ENCODE results near the gene SPTBN5. TPM values are rescaled to one million over a fixed set of nuclear protein-coding genes. Genes with fewer than 3 reads are reported as not detected.

SPTBN5 gene
- total RNA-seq, 1 donor from 2014 or later: 1.9 TPM

- intact Hi-C loops (cut with DNase I): loop anchor here (5.0 kb wide), 1 partner anchor 37 kb away; the partner anchor contains the start of gene MAPKBP1
- DNase-seq (no peak), ATAC-seq (no peak)
Observed at GRCh38 chr15:41809526-41810220, 84.2 kb downstream of the SPTBN5 start.

GRCh38 chr15:41809121-41809520 is 84.7 kb downstream of the SPTBN5 start:
- Histone ChIP-seq H3K36me3 (peaks cover 19% of the 10 kb centered on the region), H3K9me3 (no peaks in the 10 kb centered on the region), H3K4me3 (no peak overlapping the region), H3K27me3 (no peaks in the 10 kb centered on the region), H3K27ac (no peak overlapping the region), H3K4me1 (no peaks in the 10 kb centered on the region)
- intact Hi-C loops (cut with DNase I): no loop called here
- TF ChIP-seq CTCF (IDR thresholded peaks at IDR 0.05): no peak
- ATAC-seq: no peak
- DNase-seq: no peak

More at GRCh38 chr15:41809526-41810220, 84.2 kb downstream of the SPTBN5 start:
- H3K27ac ChIP-seq: no peak overlapping the region
- no peaks in the 10 kb centered on the region for H3K4me1 ChIP-seq
- H3K27me3 ChIP-seq: no peaks in the 10 kb centered on the region
- peaks cover 24% of the 10 kb centered on the region for H3K36me3 ChIP-seq
- no peak for TF ChIP-seq CTCF (IDR thresholded peaks at IDR 0.05)
- H3K9me3 ChIP-seq: no peaks in the 10 kb centered on the region
- H3K4me3 ChIP-seq: no peak overlapping the region

DNA sequence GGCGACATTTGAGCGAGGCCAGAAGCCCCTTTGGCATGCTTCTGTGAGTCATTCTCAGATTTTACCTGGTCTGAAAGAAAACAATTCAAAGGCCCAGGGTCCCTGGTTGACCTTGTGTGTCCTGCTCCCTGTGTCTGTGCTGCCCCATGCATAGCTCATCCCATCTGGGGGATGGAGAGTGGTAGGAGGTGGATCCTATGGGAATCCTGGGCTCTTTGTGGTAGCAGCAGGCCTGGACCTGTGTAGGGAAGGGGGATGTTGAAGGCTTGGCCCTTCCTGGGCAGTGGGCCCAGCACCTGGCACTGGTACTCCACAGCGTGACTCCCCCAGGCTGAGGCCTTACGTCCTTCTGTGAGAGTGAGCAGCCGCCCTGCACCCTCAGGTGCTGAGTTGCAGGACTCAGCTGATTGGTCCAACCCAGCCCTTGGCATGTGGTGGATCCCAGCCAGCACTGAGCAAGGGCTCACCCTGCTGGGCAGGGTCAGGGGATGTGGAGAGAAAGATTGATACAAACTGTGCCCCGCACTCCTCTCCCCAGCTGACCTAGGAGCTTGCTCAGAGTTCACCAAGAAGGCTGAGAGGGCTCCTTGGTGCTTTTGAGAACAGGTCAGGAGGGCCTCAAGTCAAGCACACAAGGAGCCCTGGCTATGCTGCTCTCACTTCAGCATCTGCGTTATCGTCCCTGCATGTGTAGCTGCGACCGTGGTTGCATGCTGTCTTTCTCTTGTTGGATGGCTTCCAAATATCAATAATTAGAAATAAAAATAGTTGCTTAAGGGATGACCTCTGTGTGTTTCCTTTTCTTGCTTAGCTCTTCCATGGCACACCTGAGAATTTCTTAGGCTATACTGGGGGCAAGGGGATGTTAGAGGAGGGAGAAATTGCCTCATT is 87.3 kb downstream of the SPTBN5 start:
- Histone ChIP-seq H3K4me1 (no peaks in the 10 kb centered on the region), H3K9me3 (no peaks in the 10 kb centered on the region), H3K27ac (no peak overlapping the region), H3K4me3 (no peak overlapping the region), H3K27me3 (no peaks in the 10 kb centered on the region), H3K36me3 (peaks cover 4% of the 10 kb centered on the region)
- DNase-seq (no peak), ATAC-seq (peak; percentile 69)
- intact Hi-C loops (cut with DNase I): no loop called here
- no peak for TF ChIP-seq CTCF (IDR thresholded peaks at IDR 0.05)

DNA sequence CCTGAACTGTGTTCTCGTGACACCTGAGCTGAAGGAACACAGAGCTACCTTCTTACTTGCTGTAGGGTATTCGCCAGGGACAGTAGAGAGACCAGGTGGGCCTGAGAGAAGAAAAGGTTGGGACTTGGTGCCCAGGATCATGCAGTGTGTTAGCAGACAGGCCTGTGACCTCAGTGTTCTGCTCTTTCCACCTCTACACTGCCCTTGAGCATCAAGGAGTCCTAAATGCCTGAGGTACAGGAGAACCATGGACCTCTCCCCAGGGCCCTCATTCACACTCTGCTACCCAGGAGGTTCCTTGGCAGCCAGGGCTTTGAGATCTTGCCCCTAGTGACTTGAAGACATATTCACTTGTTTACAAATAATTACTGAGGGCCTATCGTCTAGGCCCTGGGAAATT is 88.1 kb downstream of the SPTBN5 start:
- Histone ChIP-seq H3K36me3 (peaks cover 6% of the 10 kb centered on the region), H3K4me3 (no peak overlapping the region), H3K9me3 (no peaks in the 10 kb centered on the region), H3K4me1 (no peaks in the 10 kb centered on the region), H3K27me3 (no peaks in the 10 kb centered on the region), H3K27ac (no peak overlapping the region)
- intact Hi-C loops (cut with DNase I): no loop called here
- DNase-seq (no peak), ATAC-seq (no peak)
- TF ChIP-seq CTCF (IDR thresholded peaks at IDR 0.05): no peak

DNA sequence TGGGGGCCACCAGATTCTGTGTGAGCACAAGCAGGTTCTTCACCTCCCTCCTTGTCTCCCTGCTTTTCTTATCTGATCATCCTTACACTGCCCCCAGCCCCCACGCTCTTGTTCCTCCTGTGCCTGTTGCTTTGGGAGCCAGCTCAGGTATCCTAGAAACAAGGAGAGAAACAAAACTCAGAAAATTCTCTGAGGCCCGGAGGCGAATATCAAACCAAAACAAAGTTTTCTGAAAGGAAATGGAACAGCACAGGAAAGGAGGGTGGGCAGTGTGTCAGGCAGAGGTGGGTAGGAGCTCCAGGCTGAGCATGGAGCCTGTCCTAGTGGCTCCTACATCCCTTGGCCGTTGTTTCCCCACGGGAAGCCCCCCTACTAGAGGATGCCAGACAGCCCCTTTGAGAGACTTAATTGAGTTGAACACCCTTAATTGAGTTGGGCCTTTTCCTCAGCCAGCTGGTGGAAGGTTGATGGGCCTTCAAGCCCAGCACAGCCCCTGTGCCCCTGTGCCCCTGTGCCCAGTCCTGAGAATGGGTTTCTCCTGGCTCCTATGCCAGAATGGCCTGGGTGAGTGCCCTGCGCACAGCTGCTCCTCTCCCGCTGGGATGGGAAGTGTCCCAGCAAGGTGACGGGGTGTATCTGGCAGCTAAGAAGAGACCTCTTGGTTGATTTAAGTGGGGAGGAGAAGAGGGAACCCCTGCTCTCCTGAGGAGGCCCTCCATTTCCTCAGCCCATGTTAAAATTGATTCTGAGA is 88.8 kb downstream of the SPTBN5 start:
- H3K4me1 ChIP-seq: no peaks in the 10 kb centered on the region
- H3K4me3 ChIP-seq: no peak overlapping the region
- H3K36me3 ChIP-seq: peaks cover 13% of the 10 kb centered on the region
- DNase-seq (no peak), ATAC-seq (no peak)
- no peak for TF ChIP-seq CTCF (IDR thresholded peaks at IDR 0.05)
- no peaks in the 10 kb centered on the region for H3K9me3 ChIP-seq
- intact Hi-C loops (cut with DNase I): no loop called here
- H3K27me3 ChIP-seq: no peaks in the 10 kb centered on the region
- no peak overlapping the region for H3K27ac ChIP-seq
